Fibroblast of skin of left biceps (primary cell): Measurements from ENCODE around the gene RNF151.
A peak's percentile ranks its signal among the peaks of the same experiment; 100 is the strongest.

Experiments used
- DNase-seq, 2 experiments: peaks; one replicate each; pipeline ENCODE4 v3.0.0-alpha.2; 2013; ENCODE audit warnings: low read depth in 2 of 2

RNF151 gene

DNA sequence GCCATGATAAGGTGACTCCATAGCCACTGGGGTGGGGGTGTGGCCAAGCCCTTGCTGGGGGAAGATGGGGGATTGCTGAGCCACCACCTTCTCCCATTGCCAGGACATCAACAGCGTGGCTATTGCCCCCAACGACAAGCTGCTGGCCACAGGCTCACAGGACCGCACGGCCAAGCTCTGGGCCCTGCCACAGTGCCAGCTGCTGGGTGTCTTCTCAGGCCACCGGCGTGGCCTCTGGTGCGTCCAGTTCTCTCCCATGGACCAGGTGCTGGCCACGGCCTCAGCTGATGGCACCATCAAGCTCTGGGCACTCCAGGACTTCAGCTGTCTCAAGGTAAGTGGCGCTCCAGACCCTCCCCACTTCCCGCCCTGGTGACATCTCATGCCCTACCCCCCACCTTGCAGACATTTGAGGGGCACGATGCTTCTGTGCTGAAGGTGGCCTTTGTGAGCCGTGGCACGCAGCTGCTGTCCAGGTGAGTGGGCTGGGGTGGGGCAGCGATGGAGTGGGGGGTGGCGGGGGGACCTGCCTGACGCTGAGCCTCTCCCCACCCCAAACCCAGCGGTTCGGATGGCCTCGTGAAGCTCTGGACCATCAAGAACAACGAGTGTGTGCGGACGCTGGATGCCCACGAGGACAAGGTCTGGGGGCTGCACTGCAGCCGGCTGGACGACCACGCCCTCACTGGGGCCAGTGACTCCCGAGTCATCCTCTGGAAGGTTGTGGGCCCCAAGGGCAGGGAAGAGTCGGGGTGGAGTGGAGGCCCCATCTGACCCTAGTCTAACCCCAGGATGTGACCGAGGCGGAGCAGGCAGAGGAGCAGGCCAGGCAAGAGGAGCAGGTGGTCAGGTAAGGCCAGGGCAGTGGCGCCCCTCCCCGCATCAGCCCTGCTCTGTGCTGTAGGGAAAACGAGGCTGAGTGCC, 10.6 kb downstream of the RNF151 start:
- DNase-seq, result no peak

DNA sequence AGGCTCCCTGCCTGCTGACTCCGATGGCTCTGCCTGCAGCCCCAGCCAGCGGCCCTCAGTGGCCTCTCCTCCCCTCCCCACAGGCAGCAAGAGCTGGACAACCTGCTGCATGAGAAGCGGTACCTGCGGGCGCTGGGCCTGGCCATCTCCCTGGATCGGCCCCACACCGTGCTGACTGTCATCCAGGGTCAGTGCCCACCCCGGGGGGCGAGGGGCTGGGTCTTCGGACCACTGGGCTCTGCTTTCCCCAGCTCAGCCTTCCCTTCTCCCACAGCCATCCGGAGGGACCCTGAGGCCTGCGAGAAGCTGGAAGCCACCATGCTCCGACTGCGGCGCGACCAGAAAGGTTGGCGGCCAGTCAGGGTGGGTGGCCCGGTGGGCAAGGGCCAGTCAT, 11.2 kb downstream of the RNF151 start:
- no peak for DNase-seq

DNA sequence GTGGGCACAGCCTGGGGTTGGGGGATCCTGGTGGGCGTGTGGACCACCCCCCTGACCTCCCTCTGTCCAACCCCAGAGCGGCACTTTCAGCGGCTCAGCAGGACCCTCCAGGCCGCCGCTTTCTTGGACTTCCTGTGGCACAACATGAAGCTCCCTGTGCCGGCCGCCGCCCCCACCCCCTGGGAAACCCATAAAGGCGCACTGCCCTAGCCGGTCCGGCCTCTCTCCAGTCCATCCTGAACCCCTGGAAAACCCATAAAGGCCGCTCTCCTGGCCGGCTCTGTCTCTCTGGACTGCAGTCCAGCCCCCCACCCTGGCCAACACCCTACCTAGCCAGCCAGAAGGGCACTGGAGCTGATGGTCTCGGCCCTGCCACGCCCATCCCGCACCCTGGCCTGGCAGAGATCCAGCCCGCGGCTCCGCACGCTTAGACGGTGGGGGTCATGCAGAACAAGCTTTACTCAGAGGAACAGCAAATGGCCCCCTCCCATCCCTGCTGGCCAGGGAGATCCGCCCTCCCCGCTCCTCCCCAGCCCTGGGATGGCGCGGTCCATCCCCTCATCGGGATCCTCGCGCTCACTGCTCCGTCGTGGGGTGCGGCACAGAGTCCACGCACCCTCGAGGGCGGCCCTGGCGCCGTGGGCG, 11.9 kb downstream of the RNF151 start:
- DNase-seq, result no peak

DNA sequence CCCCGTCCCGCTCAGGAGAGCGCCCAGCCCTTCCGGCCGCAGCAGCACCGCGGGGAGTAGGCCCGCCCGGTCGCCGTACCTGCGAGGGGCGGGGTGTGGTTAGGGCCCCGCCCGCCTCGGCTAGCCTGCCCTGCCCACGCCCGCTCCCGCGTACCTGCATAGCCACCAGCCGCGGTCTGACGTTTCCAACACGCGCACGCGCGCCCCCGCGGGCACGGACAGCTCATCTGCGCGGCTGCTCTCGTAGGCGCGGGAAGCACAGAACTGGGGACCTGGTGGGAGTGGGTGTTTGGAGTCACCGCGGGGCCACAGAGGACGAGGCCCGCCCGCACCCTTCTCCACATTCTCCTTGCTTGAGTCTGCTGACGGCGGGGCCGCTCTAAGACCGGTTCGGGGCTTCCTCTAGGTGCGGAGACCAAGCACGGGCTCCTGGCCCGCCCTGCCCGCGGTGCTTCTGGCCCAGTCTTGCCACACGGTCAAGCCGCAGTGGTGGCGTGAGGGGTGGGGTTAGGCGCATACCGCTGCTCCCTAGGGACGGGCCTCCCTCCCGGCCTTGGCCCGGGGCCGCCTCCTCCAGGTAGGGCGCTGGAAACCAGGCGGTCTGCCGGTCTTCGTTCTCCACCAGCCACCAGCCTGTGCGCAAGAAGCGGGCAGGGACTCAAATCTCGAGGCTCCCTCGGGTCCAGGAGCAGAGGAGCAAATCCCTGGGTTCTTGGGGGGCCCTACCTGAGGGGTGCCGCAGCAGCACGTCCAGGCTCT, 12.8 kb downstream of the RNF151 start:
- DNase-seq, result no peak

DNA sequence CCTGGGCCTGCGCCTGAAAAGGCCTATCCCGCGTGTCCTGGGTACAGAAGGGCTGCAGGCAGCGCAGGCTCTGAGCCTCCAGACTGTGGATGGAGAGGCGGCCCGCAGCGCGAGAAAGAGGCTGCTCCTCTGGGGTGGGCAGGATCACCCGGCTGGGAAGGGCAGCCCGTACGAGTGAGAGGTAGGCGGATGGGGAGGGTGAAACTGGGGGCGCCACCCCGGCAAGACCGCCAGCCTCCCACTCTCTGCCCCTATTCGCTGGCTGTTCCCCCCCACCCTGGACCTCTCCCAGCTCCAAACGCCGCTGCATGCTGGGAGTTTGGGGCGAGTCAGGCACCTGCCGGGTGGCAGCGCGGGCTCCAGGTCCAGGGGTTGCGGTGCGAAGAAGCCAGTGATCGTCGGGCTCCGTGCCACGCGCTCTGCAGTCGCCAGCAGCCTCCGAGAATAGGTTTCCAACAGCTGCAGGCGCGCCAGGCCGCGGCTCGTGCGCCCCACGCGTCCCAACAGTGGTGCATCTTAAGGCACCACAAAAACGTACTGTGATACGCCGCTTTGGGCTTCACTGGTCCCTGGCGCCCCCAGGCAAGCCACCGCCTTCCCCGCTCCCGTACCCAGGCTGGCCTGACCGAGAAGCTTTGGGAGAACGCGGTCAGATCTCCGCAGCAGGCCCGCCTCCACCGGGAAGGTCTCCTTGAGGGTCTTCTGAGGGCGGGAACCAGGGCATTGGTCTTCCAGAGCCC, 13.5 kb downstream of the RNF151 start:
- DNase-seq, result no peak

DNA sequence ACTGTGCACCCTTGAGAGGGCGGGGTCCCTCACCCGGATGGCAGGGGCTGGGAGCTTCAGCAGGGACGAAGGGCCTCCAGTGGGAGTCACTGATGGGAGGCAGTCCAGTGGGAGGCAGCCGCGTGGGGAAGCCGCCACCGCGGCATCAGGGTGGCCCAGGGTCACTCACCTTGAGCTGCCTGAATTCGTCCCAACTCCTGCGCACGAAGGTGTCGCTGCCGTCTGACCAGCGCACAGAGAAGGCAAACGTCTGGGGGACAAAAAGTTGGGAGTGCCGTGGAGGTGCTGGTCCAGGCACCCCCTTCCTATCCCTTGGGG, 14.1 kb downstream of the RNF151 start:
- no peak for DNase-seq

DNA sequence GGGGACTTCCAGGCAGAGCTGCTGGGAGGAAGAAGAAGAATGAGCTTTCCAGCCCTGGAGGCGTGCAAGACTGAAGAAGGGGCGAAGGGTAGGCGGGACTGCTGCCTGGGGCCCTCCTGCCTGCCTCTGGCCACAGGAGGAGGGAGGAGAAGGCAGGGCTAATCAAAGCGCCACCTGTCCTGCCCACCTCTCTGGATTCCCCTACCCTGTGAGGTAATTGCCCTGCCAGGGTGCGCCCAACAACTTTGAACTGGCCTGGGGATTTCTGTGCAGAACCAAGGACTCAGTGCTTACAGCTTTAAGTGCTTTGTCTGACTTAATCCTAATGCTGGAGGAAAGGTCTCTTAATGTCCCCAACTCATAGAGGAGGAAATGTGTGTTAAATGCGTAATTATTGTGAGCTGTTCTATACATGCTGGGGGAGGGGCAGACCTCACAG, 14.8 kb downstream of the RNF151 start, which contains the start of gene NOXO1:
Gene NOXO1, minus strand, starts transcription at position 72 of the 439 bp plus-strand sequence. CDS start 290 bp downstream, outside the sequence.
- no peak for DNase-seq

DNA sequence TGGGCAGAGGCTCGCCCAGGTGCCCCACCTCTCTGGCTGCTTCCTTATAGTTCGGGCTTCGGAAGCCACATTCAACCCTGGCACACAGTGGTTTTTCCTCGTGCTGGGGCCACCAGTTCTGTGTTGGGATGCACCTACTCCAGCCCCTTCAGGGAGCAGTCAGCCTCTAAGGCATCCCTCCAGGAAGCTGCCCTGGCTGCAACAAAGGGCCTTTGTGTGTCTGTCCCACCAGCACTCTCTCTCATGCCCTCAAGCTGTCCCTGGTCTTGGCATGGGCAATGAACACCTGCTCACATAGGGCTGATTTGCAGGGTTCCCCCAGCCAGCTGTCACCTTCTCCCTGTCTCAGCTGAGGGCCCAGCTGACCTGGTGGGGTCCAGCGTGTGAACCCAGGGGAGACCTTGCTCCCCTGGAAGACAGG, 15.4 kb downstream of the RNF151 start:
- no peak for DNase-seq

DNA sequence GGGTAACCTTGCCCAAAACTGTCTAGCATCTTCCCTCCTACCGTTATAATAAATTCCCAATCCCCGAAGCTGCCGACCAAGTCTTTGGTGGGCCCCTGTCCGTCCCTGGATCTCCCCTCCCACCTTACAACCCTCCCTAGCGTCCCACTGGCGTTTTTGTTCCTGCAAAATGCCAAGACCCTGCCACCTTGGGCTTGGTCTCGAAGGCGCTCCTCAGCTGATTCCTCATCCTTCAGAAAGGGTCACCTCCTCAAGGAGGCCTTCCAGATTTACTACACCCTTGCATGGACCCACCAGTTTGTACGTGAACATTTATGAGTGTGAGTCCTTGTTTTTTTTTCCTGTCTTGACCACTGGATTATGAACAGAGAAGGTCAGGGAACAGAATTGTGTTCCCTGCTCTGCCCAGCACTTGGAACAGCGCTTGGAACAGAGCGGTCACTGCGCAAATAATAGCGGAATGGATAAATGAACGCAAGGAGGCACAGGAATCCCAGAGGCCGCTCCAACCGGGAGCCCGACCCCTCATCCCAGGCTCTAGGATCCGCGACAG, 16.4 kb downstream of the RNF151 start:
- DNase-seq, result no peak

DNA sequence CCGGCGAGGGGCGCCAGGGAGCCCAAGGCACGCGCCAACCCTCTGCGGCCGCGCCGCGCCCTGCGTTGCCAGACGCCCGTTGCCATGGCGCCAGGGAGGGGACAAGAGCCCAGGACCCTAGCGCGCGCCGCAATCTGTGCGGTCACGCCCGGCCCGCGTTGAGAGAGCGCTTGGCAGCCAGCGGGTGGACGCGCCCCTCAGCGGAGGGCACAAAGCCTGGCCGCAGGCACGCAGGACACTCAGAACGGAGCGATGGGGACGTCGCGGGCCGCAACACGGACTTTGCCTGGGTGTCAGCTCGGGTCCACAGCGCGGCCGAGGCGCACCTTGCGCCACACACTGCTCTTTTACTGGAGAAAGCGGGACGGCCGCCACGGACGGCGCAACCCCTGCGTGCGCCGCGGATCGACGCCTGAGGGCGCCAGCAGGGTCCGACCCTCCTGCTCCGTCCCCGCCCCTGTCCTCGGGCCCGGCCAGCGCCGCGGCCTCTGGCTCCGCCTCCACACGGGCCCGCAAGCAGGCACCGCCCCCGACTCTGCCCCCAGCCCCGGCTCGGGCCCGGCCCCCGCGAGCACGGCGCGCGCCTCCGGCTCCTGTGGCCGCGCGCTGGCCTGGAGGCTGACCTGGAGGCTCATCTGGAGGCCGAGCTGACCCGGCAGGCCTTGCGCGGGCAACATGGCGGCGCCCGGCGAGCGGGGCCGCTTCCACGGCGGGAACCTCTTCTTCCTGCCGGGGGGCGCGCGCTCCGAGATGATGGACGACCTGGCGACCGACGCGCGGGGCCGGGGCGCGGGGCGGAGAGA, 17.1 kb downstream of the RNF151 start, which contains the start of gene GFER:
Gene GFER, plus strand, starts transcription at position 650 of the 803 bp plus-strand sequence. Its CDS starts 26 bp downstream, at position 676.
- peak; percentile 70 to 73 for DNase-seq

DNA sequence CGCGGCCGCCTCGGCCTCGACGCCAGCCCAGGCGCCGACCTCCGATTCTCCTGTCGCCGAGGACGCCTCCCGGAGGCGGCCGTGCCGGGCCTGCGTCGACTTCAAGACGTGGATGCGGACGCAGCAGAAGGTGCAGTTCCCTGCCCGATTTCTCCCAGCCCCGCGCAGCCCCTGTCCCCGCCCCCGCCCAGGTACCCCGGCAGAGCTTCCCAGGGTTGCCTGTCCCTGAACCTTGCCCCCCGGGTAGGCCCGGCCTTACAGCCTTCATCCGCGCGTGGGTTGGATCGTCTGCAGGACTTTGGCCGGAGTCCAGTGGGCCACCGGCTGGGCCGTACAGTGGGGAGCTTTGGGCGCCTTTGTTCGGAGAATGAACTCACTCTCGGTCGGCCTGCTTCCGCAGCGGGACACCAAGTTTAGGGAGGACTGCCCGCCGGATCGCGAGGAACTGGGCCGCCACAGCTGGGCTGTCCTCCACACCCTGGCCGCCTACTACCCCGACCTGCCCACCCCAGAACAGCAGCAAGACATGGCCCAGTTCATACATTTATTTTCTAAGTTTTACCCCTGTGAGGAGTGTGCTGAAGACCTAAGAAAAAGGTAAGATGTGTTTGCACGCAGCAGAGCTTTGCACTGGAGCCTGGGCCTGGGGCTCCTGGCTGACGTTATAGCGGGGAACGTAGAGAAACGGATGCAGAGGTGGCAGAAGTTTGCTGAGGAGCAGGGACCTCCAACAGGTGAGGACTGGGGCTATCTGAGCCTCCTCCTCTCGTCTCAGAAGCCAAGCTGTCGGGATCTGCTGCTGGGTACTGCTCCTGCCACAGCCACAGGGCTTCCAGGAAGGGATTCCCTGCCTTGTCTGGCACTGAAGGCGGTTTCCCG, 17.9 kb downstream of the RNF151 start:
- no peak for DNase-seq

DNA sequence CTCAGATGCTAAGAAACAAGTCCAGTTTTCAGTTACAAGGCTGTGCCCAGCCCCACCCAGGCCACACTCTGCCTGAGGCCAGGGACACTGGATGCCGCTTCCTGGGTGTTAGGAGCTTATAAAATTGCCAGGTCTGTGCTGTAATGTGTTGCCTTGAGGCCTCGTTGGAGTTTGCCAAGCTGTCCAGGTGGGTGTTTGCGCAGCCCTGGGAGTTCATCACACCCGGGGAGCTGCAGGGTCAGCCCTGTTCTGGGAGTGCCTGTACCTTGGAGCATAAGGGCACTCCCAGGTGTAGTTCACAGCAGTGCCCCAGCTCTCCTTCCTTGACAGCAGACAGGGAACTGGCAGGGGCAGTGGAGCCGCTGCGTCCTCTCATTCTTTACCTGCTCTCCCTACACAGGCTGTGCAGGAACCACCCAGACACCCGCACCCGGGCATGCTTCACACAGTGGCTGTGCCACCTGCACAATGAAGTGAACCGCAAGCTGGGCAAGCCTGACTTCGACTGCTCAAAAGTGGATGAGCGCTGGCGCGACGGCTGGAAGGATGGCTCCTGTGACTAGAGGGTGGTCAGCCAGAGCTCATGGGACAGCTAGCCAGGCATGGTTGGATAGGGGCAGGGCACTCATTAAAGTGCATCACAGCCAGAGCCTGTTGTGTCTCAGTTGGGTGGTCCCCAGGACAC, 19.0 kb downstream of the RNF151 start:
- DNase-seq, result no peak

DNA sequence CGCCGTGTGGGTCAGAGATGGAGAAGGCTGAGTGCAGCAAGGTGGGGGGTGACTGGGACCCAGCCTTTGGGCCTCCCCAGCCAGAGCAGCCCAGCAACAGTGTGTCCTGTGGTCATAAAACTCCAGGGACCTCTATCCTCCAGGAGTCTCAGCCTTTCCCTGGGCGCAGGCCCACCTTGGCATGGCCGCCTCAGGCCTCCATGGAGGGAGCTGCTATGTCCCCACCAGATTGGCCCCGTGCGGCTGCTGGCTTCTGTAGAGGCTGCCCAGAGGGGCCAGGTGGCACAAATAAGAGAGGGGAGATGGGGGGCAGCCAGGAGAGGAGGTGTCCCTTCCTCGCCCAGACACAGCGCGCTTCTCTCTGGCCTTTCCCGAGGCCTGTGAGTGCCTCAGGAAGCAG, 20.5 kb downstream of the RNF151 start:
- DNase-seq, result no peak

DNA sequence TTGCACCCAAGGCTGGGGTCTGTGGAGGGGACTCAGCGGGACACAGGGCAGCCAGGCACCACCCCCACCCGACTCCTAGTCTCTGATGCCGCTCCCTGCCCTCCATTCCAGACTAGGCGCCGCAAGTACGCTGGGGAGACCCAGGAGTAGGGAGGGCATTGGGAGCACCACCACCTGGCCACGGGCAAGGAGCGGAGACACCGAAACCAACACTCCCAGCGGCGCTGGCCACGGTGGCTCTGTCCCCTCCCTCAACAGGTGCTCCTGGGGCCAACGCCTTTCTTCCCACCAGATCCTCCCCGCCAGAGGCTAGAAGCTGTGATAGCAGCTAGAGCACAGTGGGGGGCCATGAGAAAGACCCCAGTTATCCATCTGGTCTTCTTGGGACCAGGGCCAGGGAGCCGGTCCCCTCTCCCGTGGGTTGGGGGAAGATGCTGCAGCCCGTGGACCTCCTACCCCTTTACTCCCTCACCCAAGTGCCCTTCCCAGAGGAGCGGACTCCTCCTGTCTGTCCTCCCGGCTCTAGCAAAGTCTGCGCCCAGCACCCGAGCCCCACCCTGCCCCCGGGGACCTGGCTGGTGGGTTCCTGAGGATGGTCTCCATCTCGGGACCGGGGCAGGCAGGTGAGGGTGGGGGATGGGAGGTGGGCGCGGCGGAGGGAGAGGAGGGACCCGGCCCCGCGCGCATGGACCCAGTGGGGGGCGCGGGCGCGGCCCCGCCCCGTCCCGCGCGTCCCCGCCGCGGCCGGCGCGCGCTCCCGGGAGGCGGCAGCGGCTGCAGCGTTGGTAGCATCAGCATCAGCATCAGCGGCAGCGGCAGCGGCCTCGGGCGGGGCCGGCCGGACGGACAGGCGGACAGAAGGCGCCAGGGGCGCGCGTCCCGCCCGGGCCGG, 22.8 kb downstream of the RNF151 start, which contains the start of gene SYNGR3:
Gene SYNGR3, plus strand, starts transcription at position 762 of the 892 bp plus-strand sequence. CDS start 133 bp downstream, outside the sequence.
- DNase-seq, result no peak

DNA sequence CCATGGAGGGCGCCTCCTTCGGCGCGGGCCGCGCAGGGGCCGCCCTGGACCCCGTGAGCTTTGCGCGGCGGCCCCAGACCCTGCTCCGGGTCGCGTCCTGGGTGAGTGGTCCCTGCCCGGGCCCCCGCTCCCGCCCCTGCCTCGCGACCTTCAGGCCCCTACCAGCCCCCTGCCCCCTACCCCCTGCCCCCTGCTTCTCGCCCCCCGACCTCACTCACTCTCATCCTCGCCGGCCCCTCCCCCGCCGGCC, 23.4 kb downstream of the RNF151 start:
- DNase-seq, result no peak

DNA sequence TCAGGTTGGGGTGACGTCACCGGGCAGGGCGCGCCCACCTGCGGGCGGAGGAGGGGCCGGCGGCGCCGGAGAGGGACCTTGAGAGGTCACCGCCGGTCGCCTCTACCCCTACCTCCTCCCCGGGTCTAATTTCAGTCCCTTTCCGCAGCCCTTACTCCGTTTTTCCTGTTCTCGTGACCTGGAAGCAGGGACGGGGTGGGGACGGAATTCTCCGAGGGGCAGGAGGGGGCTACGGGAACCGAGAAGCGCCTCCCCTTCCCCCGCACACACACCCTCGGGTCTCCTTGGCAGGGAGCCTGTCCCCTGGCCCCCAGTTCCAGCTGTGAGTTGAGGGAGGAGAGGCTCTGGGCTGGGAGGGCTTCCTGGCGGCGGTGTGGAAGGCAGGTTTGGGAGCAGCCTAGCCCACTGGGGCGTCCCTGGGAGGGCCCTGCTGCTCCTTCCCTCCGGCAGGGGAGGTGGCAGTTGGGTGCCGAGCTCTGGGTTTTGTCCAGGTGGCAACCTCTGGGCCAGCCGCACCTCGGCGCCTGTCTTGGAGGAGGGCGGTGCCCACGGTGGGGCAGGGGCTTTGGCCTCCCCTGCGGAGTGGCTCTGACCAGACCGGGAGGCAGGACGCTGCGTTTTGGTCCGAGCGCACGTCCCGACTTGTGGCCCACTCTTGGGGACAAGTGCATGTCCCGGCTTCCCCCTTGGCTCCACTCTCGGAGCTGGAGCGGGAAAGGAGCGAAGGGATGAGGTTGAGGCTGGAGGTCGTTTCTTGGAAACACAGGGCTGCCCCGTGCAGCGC, 23.9 kb downstream of the RNF151 start:
- no peak for DNase-seq

DNA sequence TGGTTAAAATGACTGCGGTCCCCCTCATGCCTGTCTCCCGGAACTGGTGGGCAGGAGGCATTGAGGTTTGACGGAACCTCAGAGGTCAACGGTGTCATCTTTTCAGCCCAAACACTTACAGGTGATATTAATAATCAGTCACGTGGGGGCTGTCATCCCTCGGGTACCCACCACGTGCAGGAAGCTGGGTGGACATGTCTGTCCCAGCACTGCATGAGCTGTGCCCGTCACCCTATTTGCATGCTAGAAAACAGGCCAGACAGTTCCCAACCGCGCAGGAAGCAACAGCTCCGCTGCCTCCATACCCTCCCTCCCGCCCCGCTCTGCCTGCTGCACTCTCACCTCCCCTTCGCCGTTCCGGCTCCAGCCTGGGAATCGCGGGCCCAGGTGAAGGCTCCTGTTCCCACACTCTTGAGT, 24.5 kb downstream of the RNF151 start:
- no peak for DNase-seq
